Right atrium auricular region (tissue), 2 donors: ENCODE data around the gene PLEKHG7. TPM values are rescaled to one million over a fixed set of nuclear protein-coding genes. Genes with fewer than 3 reads are reported as not detected.
"Not testable (repeated sequence)": the region's sequence is repeated elsewhere in the genome, so short reads cannot be mapped to it uniquely, and the experiment has no call there.

Source experiments
- DNase-seq: peaks from one replicate; pipeline ENCODE4 v3.0.0-alpha.2; 2019; ENCODE audit warnings: low spot score
- H3K27ac ChIP-seq, 2 donors: fragments of 200-600 bp; sonication (generic); 1 replicate in 1 of 2; 2 replicates in 1 of 2; pipeline ENCODE4 v1.5.1; 2016 to 2019
- H3K27me3 ChIP-seq, 2 donors: fragments of 200-600 bp; sonication (generic); one replicate each; pipeline versions ENCODE4 v1.5.1 to v1.6.0; 2017 to 2019
- H3K36me3 ChIP-seq: fragments of 200-600 bp; sonication (generic); one replicate; pipeline ENCODE4 v1.5.1; 2016
- H3K4me1 ChIP-seq, 2 donors: fragments of 200-600 bp; sonication (generic); one replicate each; pipeline versions ENCODE4 v1.5.1 to v1.6.0; 2017 to 2019
- H3K4me3 ChIP-seq, 2 donors: fragments of 200-600 bp; sonication (generic); 1 replicate in 1 of 2; 2 replicates in 1 of 2; pipeline ENCODE4 v1.5.1; 2017 to 2019; ENCODE audit warnings: mild to moderate bottlenecking in 1 of 2, moderate library complexity in 1 of 2
- H3K9me3 ChIP-seq, 2 donors: fragments of 200-600 bp; sonication (generic); one replicate each; pipeline ENCODE4 v1.5.1; 2019
- CTCF ChIP-seq, 2 donors: fragments of 200-600 bp; sonication (generic); IDR thresholded peaks; one replicate each; pipeline ENCODE4 v1.5.1; 2019; ENCODE audit warnings: antibody characterized with exemption in 2 of 2
- total RNA-seq, 2 donors: library from RNA; depleted of rRNA; stranded (reverse); fragments of >200 nt; gene quantifications; one replicate each; pipeline ENCODE4 v1.1.0, GENCODE V29; 2016

Gene PLEKHG7
- total RNA-seq, 2 donors from 2014 or later = not detected

DNA sequence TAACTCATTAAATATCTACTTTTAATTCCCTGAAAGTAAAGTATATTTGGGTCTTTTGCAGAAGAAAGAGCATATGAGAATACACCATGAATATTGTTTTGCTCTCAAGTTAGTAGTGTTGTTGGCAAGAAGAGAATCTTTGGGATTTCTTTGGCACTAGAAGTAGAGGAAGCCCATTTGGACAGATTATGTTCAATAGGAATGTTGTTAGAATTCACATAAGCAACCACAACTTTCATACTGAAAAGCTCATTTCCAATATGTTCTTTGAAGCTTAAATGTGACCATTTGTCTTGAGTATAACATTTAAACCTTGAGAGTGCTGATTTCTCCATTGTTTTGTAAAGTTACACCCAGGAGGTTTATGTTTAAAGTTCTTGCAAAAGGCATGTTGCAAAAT, 37.6 kb downstream of the PLEKHG7 start:
- H3K9me3 ChIP-seq = no peaks in the 10 kb centered on the region
- no peak overlapping the region for H3K27ac ChIP-seq

GRCh38 chr12:92743026-92743425, 40.2 kb downstream of the PLEKHG7 start:
- DNase-seq = no peak
- no peaks in the 10 kb centered on the region for H3K36me3 ChIP-seq
- H3K9me3 ChIP-seq = no peaks in the 10 kb centered on the region
- no peaks in the 10 kb centered on the region for H3K27me3 ChIP-seq
- no peak overlapping the region for H3K27ac ChIP-seq
- H3K4me3 ChIP-seq = no peak overlapping the region
- peaks cover 0 to 15% of the 10 kb centered on the region in 2 donors for H3K4me1 ChIP-seq
- TF ChIP-seq CTCF (IDR thresholded peaks at IDR 0.05) = no peak

More for the DNA sequence above, 37.6 kb downstream of the PLEKHG7 start:
- no peak for TF ChIP-seq CTCF (IDR thresholded peaks at IDR 0.05)
- no peaks in the 10 kb centered on the region for H3K27me3 ChIP-seq
- no peak overlapping the region for H3K4me3 ChIP-seq
- H3K4me1 ChIP-seq = no peaks in the 10 kb centered on the region
- DNase-seq = no peak
- H3K36me3 ChIP-seq = no peaks in the 10 kb centered on the region

- no peak overlapping the region for H3K4me3 ChIP-seq
Measured at GRCh38 chr12:92745856-92746550, 43.2 kb downstream of the PLEKHG7 start.

GRCh38 chr12:92747151-92747550, 44.4 kb downstream of the PLEKHG7 start:
- DNase-seq = no peak
- H3K36me3 ChIP-seq = no peaks in the 10 kb centered on the region
- no peak overlapping the region for H3K27ac ChIP-seq
- no peaks in the 10 kb centered on the region for H3K27me3 ChIP-seq
- no peak for TF ChIP-seq CTCF (IDR thresholded peaks at IDR 0.05)
- no peaks in the 10 kb centered on the region for H3K9me3 ChIP-seq
- H3K4me3 ChIP-seq = no peak overlapping the region
- H3K4me1 ChIP-seq = peaks cover 0 to 15% of the 10 kb centered on the region in 2 donors

More at GRCh38 chr12:92745856-92746550, 43.2 kb downstream of the PLEKHG7 start:
- TF ChIP-seq CTCF (IDR thresholded peaks at IDR 0.05) = no peak
- Histone ChIP-seq H3K27me3 (no peaks in the 10 kb centered on the region), H3K27ac (peak overlapping the region; percentile 46 to 52), H3K36me3 (no peaks in the 10 kb centered on the region), H3K9me3 (no peaks in the 10 kb centered on the region), H3K4me1 (peaks cover 0 to 15% of the 10 kb centered on the region in 2 donors)
- peak; percentile 93 for DNase-seq

DNA sequence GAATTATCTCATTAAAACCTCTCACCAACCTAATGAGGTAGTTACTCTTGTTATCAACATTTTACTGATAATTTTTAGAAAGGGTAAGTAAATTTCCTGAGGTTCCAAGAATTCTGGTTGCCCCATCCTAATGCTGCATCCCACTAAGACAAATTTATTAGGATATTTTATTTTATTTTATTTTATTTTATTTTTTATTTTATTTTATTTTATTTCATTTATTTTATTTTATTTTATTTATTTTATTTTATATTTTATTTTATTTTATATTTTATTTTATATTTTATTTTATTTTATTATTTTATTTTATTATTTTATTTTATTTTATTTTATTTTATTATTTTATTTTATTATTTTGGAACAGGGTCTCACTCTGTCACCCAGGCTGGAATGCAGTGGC, 46.9 kb downstream of the PLEKHG7 start:
- H3K36me3 ChIP-seq, H3K27ac ChIP-seq, H3K9me3 ChIP-seq, DNase-seq, H3K27me3 ChIP-seq, H3K4me3 ChIP-seq: not testable (repeated sequence)
- H3K4me1 ChIP-seq = peaks cover 0 to 15% of the 10 kb centered on the region in 2 donors

- peak overlapping the region; percentile 13 to 17 for H3K27ac ChIP-seq
- H3K4me1 ChIP-seq = no peaks in the 10 kb centered on the region
- DNase-seq = no peak
- no peaks in the 10 kb centered on the region for H3K27me3 ChIP-seq
- no peak overlapping the region for H3K4me3 ChIP-seq
- no peaks in the 10 kb centered on the region for H3K36me3 ChIP-seq
- no peaks in the 10 kb centered on the region for H3K9me3 ChIP-seq
- no peak for TF ChIP-seq CTCF (IDR thresholded peaks at IDR 0.05)
Measured at GRCh38 chr12:92753976-92754885, 51.4 kb downstream of the PLEKHG7 start.
